Stimulated activated CD4-positive, alpha-beta T cell treated with anti-CD3 and anti-CD28 coated beads, Interleukin-1b, Interleukin-23, amount 100 ng/mL, for 24 hours (primary cell): ENCODE measurements around the gene ANKMY1.
"Not testable (repeated sequence)": the region's sequence is repeated elsewhere in the genome, so short reads cannot be mapped to it uniquely, and the experiment has no call there.

ENCODE experiments used
- DNase-seq, 4 experiments: peaks; one replicate each; pipeline ENCODE4 v3.0.0-alpha.2; 2020; ENCODE audit warnings: low read depth in 4 of 4, low spot score in 1 of 4

Gene ANKMY1

GRCh38 chr2:240506406-240507059 is 51.3 kb downstream of the ANKMY1 start:
- no peak for DNase-seq

GRCh38 chr2:240505910-240506309 is 51.9 kb downstream of the ANKMY1 start:
- DNase-seq = no peak

DNA sequence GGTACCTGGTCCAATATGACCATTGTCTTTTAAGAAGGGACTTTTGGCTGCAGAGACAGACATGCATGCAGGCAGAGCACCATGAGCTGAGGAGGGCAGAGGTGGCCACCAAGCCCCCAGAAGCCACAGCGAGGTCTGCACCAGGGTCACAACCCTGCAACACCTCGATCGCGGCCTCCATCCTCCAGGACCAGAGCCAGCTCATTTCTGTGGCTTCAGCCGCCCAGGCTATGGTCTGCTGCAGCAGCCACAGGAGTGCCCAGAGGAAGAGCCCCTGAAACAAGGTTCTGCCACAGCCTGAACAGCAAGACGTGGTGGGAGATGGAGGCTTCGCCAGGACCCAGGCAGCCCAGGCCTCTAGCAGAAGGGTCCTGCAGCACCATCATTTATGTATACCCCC is 53.9 kb downstream of the ANKMY1 start:
- no peak for DNase-seq

- DNase-seq = no peak
These were observed 54.4 kb downstream of the ANKMY1 start for GRCh38 chr2:240503375-240503774.

- no peak for DNase-seq
These were observed 55.2 kb downstream of the ANKMY1 start for GRCh38 chr2:240502430-240503121.

GRCh38 chr2:240502059-240502429 is 55.7 kb downstream of the ANKMY1 start:
- DNase-seq = no peak

DNA sequence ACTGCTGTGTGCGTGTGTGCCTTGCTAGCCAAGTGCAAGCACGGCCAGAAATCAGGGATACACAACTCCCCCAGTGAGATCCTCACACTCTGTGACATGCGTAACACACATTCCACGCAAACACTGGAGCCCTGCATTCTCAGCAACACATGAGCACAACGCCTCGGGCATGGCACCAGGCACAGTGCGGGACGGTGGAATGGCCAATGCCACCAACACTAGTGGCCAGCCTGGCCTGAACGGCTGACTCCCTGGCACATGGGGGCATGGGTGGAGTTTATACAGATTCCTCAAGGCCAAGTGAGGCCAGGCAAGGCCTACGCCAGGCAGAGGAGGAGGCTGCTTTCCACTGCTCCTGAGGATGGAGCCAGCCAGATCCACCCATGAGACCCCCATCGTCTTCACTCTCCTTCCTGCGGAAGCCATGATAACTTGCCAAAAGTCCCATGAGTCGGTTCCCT is 56.2 kb downstream of the ANKMY1 start:
- DNase-seq = no peak

DNA sequence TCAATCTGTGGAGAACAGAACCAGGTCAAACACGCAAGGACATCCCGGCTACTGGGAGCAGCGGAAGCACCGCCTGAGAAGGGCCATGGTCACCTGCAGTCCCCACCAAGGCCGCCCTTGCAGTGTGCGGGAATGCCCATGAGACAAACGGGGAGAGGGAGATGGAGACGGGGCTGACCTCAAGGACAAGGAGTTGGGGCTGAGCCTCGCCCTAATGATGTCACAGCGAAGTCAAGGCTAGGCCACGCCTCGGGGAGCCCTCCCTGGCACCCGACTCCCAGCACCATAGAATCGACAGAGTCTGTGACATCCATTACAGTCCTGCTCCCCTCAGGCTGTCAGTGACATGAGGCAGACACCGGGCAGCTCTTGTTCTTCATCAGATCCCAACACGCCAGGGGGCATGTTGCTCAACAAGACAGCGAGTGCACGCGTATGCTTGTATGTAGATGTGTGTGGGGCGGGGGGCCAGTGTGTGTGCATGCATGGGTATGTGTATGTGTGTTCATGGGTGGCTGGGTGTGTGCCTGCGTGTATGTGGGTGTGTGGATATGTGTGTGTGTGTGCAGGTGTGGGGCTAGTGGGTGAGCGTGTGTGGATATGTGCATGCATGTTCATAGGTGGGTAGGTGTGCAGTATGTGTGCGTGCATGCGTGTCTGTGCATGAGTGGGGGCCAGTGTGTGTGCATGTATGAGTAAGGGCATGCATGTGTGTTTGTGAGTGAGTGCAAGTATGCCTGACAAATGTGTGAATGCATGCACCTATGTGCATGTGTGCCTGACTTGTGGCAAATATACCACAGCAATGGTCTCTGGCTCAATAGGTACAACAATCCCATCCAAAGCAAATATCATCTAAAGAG is 57.0 kb downstream of the ANKMY1 start:
- no peak for DNase-seq

GRCh38 chr2:240499309-240500301 is 58.2 kb downstream of the ANKMY1 start:
- no peak for DNase-seq

DNA sequence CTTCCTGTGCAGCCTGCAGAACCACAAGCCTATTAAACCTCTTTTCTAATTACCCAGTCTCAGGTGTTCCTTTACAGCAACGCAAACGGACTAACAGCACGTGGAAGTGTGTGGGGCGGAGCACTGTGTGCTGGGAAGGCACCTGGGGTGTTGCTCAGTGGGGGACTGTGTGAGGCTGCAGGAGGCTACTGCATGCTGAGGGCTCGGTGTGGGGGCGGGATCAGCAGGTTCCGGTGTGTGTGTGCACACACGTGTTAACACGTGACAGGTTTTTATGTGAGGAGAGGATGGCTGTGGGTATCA is 58.9 kb downstream of the ANKMY1 start:
- DNase-seq = no peak

DNA sequence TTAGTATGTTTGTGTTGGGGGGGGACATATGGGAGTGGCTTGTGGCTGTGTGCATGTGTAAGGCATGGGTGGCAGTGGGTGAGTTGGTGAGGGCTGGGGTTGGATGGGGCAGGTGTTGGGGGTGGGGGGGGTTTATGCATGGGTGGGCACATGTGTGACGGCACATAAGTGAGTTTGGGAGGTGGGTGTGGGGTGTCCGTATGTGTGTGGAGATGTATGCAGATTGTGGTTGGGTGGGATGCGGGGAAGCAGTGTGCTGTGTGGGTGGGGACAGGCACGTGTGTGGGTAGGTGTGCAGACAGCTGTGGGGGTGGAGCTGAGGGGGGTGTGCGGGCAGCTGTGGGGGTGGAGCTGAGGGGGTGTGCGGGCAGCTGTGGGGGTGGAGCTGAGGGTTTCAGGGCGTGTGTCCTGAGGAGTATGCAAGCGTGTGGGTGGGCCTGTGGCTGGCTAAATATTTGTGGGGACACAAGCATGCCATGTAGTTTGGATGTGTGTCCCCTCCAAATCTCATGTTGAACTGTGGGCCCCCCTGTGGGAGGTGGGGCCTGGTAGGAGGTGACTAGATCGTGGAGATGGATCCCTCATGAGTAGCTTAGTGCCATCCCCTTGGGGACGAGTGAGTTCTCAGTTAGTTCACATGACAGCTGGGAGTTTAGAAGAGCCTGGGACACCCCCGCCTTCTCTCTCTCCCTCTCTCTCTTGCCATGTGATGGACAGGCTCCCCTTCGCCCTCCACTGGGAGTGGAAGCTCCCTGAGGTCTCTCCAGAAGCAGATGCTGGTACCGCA is 59.4 kb downstream of the ANKMY1 start:
- DNase-seq = no peak

- not testable (repeated sequence) for DNase-seq
These were observed 60.7 kb downstream of the ANKMY1 start for GRCh38 chr2:240497082-240497481.

- DNase-seq = not testable (repeated sequence)
These were observed 62.8 kb downstream of the ANKMY1 start for GRCh38 chr2:240494942-240495341.

GRCh38 chr2:240494194-240494793 is 63.5 kb downstream of the ANKMY1 start:
- no peak for DNase-seq

DNA sequence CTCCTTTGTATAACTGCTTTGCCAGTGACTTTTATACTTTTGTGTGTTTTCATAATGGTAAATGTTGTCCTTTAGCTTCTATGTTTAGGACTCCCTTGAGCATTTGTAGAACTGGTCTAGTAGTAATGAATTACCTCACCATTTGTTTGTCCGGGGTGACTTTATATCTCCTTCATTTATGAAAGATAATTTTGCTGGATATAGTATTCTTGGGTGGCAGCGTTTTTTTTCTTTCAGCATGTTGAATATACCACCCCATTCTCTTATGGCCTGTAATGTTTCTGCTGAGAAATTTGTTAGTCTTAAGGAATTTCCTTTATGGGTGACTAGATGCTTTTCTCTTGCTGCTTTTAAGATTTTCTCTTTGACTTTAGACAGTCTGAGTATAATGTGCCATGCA is 66.3 kb downstream of the ANKMY1 start:
- DNase-seq = no peak

- no peak for DNase-seq
These were observed 75.6 kb downstream of the ANKMY1 start for GRCh38 chr2:240482141-240482540.

GRCh38 chr2:240481720-240482119 is 76.1 kb downstream of the ANKMY1 start:
- DNase-seq = no peak

GRCh38 chr2:240480834-240481623 is 76.8 kb downstream of the ANKMY1 start:
- DNase-seq = no peak

GRCh38 chr2:240479111-240479501 is 78.7 kb downstream of the ANKMY1 start:
- no peak for DNase-seq
